Esophagus squamous epithelium (tissue), 5 donors: Measurements from ENCODE around the gene TPSD1. TPM values are rescaled to one million over a fixed set of nuclear protein-coding genes. Genes with fewer than 3 reads are reported as not detected.
"Not testable (repeated sequence)": the region's sequence is repeated elsewhere in the genome, so short reads cannot be mapped to it uniquely, and the experiment has no call there.

Experiments used
- DNase-seq: peaks from one replicate; lab custom pipeline; 2025; lab: John Stamatoyannopoulos, UW
- H3K27ac ChIP-seq, 4 donors: fragments of 200-600 bp; sonication (generic); one replicate each; pipeline ENCODE4 v1.5.1; 2016 to 2019; ENCODE audit warnings: mild to moderate bottlenecking in 1 of 4
- H3K27me3 ChIP-seq, 4 donors: fragments of 200-600 bp; sonication (generic); 1 replicate in 3 of 4; 2 replicates in 1 of 4; pipeline versions ENCODE4 v1.5.1 to v1.6.0; 2017 to 2021; ENCODE audit warnings: antibody characterized with exemption in 1 of 4
- H3K36me3 ChIP-seq, 3 donors: fragments of 200-600 bp; sonication (generic); one replicate each; pipeline ENCODE4 v1.5.1; 2016 to 2019
- H3K4me1 ChIP-seq, 3 donors: fragments of 200-600 bp; sonication (generic); one replicate each; pipeline ENCODE4 v1.5.1; 2017 to 2019
- H3K4me3 ChIP-seq, 4 donors: fragments of 200-600 bp; sonication (generic); 1 replicate in 3 of 4; 2 replicates in 1 of 4; pipeline ENCODE4 v1.5.1; 2016 to 2019; ENCODE audit warnings: mild to moderate bottlenecking in 2 of 4, moderate library complexity in 1 of 4
- H3K9me3 ChIP-seq, 3 donors: fragments of 200-600 bp; sonication (generic); one replicate each; pipeline ENCODE4 v1.5.1; 2016 to 2019
- CTCF ChIP-seq, 6 experiments: fragments of 450-650 bp in 4 of 6; fragments of 200-600 bp in 2 of 6; sonication (generic) in 2 of 6; IDR thresholded peaks; one replicate each; pipeline ENCODE4 v1.5.1; 2016 to 2019; ENCODE audit warnings: antibody characterized with exemption in 6 of 6, mild to moderate bottlenecking in 4 of 6, moderate library complexity in 4 of 6
- POLR2A ChIP-seq, 4 donors: fragments of 450-650 bp; IDR thresholded peaks; one replicate each; pipeline ENCODE4 v1.6.1; 2017; ENCODE audit warnings: antibody characterized with exemption in 4 of 4, mild to moderate bottlenecking in 4 of 4, moderate library complexity in 3 of 4
- WGBS, 2 donors: methylation state at CpG; one replicate each; pipeline ENCODE4 v1.1.5; 2018; 5-methylcytosine and 5-hydroxymethylcytosine counted together
- intact Hi-C: fragments of 100-400 bp; cut with DNase I; formaldehyde crosslinking; loops from one replicate; pipeline ENCODE4 v1.15.0; 2022
- total RNA-seq, 4 donors: library from RNA; depleted of rRNA; stranded (reverse); fragments of >200 nt; gene quantifications; one replicate each; pipeline ENCODE4 v1.1.0, GENCODE V29; 2016
- donor health status: DM: yes; HTN: yes; CAD: no.

TPSD1 gene
- total RNA-seq, 4 donors from 2014 or later = 0.91 to 5.9 TPM; not detected in 2

GRCh38 chr16:1271380-1271723 is 15.5 kb downstream of the TPSD1 start:
- Histone ChIP-seq H3K27me3 (peaks cover 0 to 64% (median 0%) of the 10 kb centered on the region in 4 donors), H3K4me3 (no peak overlapping the region), H3K27ac (no peak overlapping the region), H3K36me3 (no peaks in the 10 kb centered on the region), H3K9me3 (no peaks in the 10 kb centered on the region), H3K4me1 (peaks cover 0 to 10% (median 0%) of the 10 kb centered on the region in 3 donors)
- no peak for DNase-seq
- intact Hi-C loops = no loop called here
- TF ChIP-seq CTCF (IDR thresholded peaks at IDR 0.05) (no peak), POLR2A (IDR thresholded peaks at IDR 0.05) (no peak)
- WGBS, 2 donors = 83 to 85% methylated on average over 5 to 9 of the region's 12 CpGs

- Histone ChIP-seq H3K27me3 (peaks cover 0 to 64% (median 0%) of the 10 kb centered on the region in 4 donors), H3K4me1 (peaks cover 0 to 10% (median 0%) of the 10 kb centered on the region in 3 donors)
- H3K36me3 ChIP-seq, DNase-seq, H3K4me3 ChIP-seq, H3K27ac ChIP-seq, H3K9me3 ChIP-seq, intact Hi-C loops: not testable (repeated sequence)
- 25 to 36% methylated on average over 9 to 10 of the region's 19 CpGs for WGBS, 2 donors
Measured at GRCh38 chr16:1271724-1272413, 16.0 kb downstream of the TPSD1 start.

- DNase-seq = no peak
- TF ChIP-seq POLR2A (IDR thresholded peaks at IDR 0.05) (no peak), CTCF (IDR thresholded peaks at IDR 0.05) (no peak)
- H3K9me3 ChIP-seq = no peaks in the 10 kb centered on the region
- peaks cover 0 to 10% (median 0%) of the 10 kb centered on the region in 3 donors for H3K4me1 ChIP-seq
- H3K4me3 ChIP-seq = no peak overlapping the region
- H3K36me3 ChIP-seq = no peaks in the 10 kb centered on the region
- intact Hi-C loops = no loop called here
- peaks cover 0 to 64% (median 0%) of the 10 kb centered on the region in 4 donors for H3K27me3 ChIP-seq
- no peak overlapping the region for H3K27ac ChIP-seq
- 65 to 70% methylated on average over 4 of the region's 9 CpGs for WGBS, 2 donors
Measured at GRCh38 chr16:1272453-1273198, 16.8 kb downstream of the TPSD1 start.

GRCh38 chr16:1273816-1274215 is 17.9 kb downstream of the TPSD1 start:
- intact Hi-C loops = no loop called here
- DNase-seq = no peak
- H3K27me3 ChIP-seq = peaks cover 0 to 75% (median 0%) of the 10 kb centered on the region in 4 donors
- WGBS, 2 donors = 70% methylated on average over 2 of the region's 15 CpGs; no CpG with 5 or more reads in 1 of the 2 donors
- no peak overlapping the region for H3K4me3 ChIP-seq
- TF ChIP-seq CTCF (IDR thresholded peaks at IDR 0.05) (no peak), POLR2A (IDR thresholded peaks at IDR 0.05) (no peak)
- no peaks in the 10 kb centered on the region for H3K36me3 ChIP-seq
- no peak overlapping the region for H3K27ac ChIP-seq
- no peaks in the 10 kb centered on the region for H3K9me3 ChIP-seq
- peaks cover 0 to 10% (median 0%) of the 10 kb centered on the region in 3 donors for H3K4me1 ChIP-seq

GRCh38 chr16:1274767-1275166 is 18.9 kb downstream of the TPSD1 start:
- H3K9me3 ChIP-seq = no peaks in the 10 kb centered on the region
- no peak overlapping the region for H3K4me3 ChIP-seq
- TF ChIP-seq CTCF (IDR thresholded peaks at IDR 0.05) (no peak), POLR2A (IDR thresholded peaks at IDR 0.05) (no peak)
- peaks cover 0 to 10% (median 0%) of the 10 kb centered on the region in 3 donors for H3K4me1 ChIP-seq
- WGBS, 2 donors = 89 to 93% methylated on average over 4 to 6 of the region's 7 CpGs
- H3K27ac ChIP-seq = no peak overlapping the region
- DNase-seq = no peak
- peaks cover 0 to 84% (median 0%) of the 10 kb centered on the region in 4 donors for H3K27me3 ChIP-seq
- intact Hi-C loops = no loop called here
- H3K36me3 ChIP-seq = no peaks in the 10 kb centered on the region
